NOMO-1 (cell line): Measurements from ENCODE around the gene TSPAN1.
A peak's percentile ranks its signal among the peaks of the same experiment; 100 is the strongest.

ENCODE experiments used
- DNase-seq, 2 experiments: peaks; one replicate each; lab custom pipeline; 2025; ENCODE audit not compliant: unreplicated experiment in 2 of 2; lab: John Stamatoyannopoulos, UW

TSPAN1 gene

GRCh38 chr1:46186076-46186475 is 11.2 kb downstream of the TSPAN1 start:
- DNase-seq, result no peak

GRCh38 chr1:46187106-46187869 is 12.4 kb downstream of the TSPAN1 start:
- no peak for DNase-seq

GRCh38 chr1:46188295-46189030 is 13.6 kb downstream of the TSPAN1 start:
- DNase-seq, result no peak

GRCh38 chr1:46190539-46190938 is 15.7 kb downstream of the TSPAN1 start:
- DNase-seq, result no peak

- no peak for DNase-seq
These were observed 16.3 kb downstream of the TSPAN1 start for GRCh38 chr1:46191033-46191701.

GRCh38 chr1:46192171-46192570 is 17.3 kb downstream of the TSPAN1 start:
- DNase-seq, result no peak

GRCh38 chr1:46193285-46193684 is 18.4 kb downstream of the TSPAN1 start:
- no peak for DNase-seq

GRCh38 chr1:46193984-46194570 is 19.2 kb downstream of the TSPAN1 start:
- no peak for DNase-seq

GRCh38 chr1:46194641-46195193 is 19.8 kb downstream of the TSPAN1 start:
- peak; percentile 44 to 51 for DNase-seq

- DNase-seq, result no peak
These were observed 21.7 kb downstream of the TSPAN1 start for GRCh38 chr1:46196609-46197008.

- no peak for DNase-seq
These were observed 22.7 kb downstream of the TSPAN1 start for GRCh38 chr1:46197560-46197963.

- peak; percentile 61 to 72 for DNase-seq
These were observed 23.3 kb downstream of the TSPAN1 start, which contains the start of gene POMGNT1 for GRCh38 chr1:46197964-46198811. Gene POMGNT1 (minus strand): TSS chr1:46198434. CDS start chr1:46197821, 613 bp downstream.

- DNase-seq, result no peak
These were observed 24.4 kb downstream of the TSPAN1 start for GRCh38 chr1:46199233-46199749.

GRCh38 chr1:46203738-46204405 is 29.0 kb downstream of the TSPAN1 start:
- DNase-seq, result no peak

- no peak for DNase-seq
These were observed 29.5 kb downstream of the TSPAN1 start for GRCh38 chr1:46204406-46204742.

- DNase-seq, result no peak
These were observed 30.3 kb downstream of the TSPAN1 start for GRCh38 chr1:46205141-46205540.

- DNase-seq, result no peak
These were observed 30.9 kb downstream of the TSPAN1 start for GRCh38 chr1:46205791-46206190.

- no peak for DNase-seq
These were observed 31.5 kb downstream of the TSPAN1 start for GRCh38 chr1:46206399-46206798.

- DNase-seq, result no peak
These were observed 35.7 kb downstream of the TSPAN1 start for GRCh38 chr1:46210561-46210960.
